NCI-H460 (cell line): ENCODE measurements around the gene ANGEL1. TPM values are rescaled to one million over a fixed set of nuclear protein-coding genes. Genes with fewer than 3 reads are reported as not detected.

Source experiments
- DNase-seq: peaks from one replicate; pipeline ENCODE4 v3.0.0-alpha.2; 2016; ENCODE audit warnings: low read depth; ENCODE audit errors: extremely low read depth
- total RNA-seq: library from RNA; depleted of rRNA; stranded (reverse); fragments of >200 nt; shearing (Covaris generic); gene quantifications from 2 replicates; pipeline ENCODE4 v1.2.3, GENCODE V29; 2014

ANGEL1 gene
- total RNA-seq, 1 experiment from 2014 or later, result 14.8 TPM

- no peak for DNase-seq
Observed at GRCh38 chr14:76780058-76780345, 32.7 kb downstream of the ANGEL1 start.

- no peak for DNase-seq
Observed at GRCh38 chr14:76779221-76780057, 33.2 kb downstream of the ANGEL1 start.

- DNase-seq, result no peak
Observed at GRCh38 chr14:76778546-76779215, 34.0 kb downstream of the ANGEL1 start.

- DNase-seq, result no peak
Observed at GRCh38 chr14:76777721-76778120, 35.0 kb downstream of the ANGEL1 start.

GRCh38 chr14:76776428-76777251 lies 36.0 kb downstream of the ANGEL1 start:
- no peak for DNase-seq

GRCh38 chr14:76775695-76776427 lies 36.8 kb downstream of the ANGEL1 start:
- DNase-seq, result no peak

- no peak for DNase-seq
Observed at GRCh38 chr14:76774821-76775694, 37.6 kb downstream of the ANGEL1 start.

GRCh38 chr14:76773956-76774820 lies 38.5 kb downstream of the ANGEL1 start:
- no peak for DNase-seq

GRCh38 chr14:76773188-76773885 lies 39.3 kb downstream of the ANGEL1 start:
- no peak for DNase-seq

- no peak for DNase-seq
Observed at GRCh38 chr14:76772300-76773187, 40.1 kb downstream of the ANGEL1 start.

- no peak for DNase-seq
Observed at GRCh38 chr14:76771437-76771980, 41.2 kb downstream of the ANGEL1 start.

- no peak for DNase-seq
Observed at GRCh38 chr14:76770521-76771436, 41.9 kb downstream of the ANGEL1 start.

GRCh38 chr14:76769636-76770292 lies 42.9 kb downstream of the ANGEL1 start:
- no peak for DNase-seq

- no peak for DNase-seq
Observed at GRCh38 chr14:76768671-76769500, 43.8 kb downstream of the ANGEL1 start.
